ENCODE results near the gene POGZ.

The POGZ gene

GRCh38 chr1:151459331-151460046 lies at the start of gene POGZ:
Gene POGZ (minus strand): TSS chr1:151459494. CDS start chr1:151442204, 17,290 bp downstream.
- peak; percentile 96 for DNase-seq

- no peak for DNase-seq
These were observed 49.5 kb upstream of the POGZ start for GRCh38 chr1:151508833-151509232.

GRCh38 chr1:151504759-151505158 lies 45.5 kb upstream of the POGZ start:
- DNase-seq: no peak

GRCh38 chr1:151504252-151504651 lies 45.0 kb upstream of the POGZ start:
- DNase-seq: no peak

- DNase-seq: no peak
These were observed 43.8 kb upstream of the POGZ start for GRCh38 chr1:151502859-151503780.

- DNase-seq: no peak
These were observed 42.9 kb upstream of the POGZ start for GRCh38 chr1:151502035-151502700.

- no peak for DNase-seq
These were observed 42.2 kb upstream of the POGZ start for GRCh38 chr1:151501474-151501873.

- no peak for DNase-seq
These were observed 40.6 kb upstream of the POGZ start for GRCh38 chr1:151499930-151500329.

GRCh38 chr1:151499365-151499764 lies 40.1 kb upstream of the POGZ start:
- DNase-seq: no peak

- no peak for DNase-seq
These were observed 36.0 kb upstream of the POGZ start for GRCh38 chr1:151495316-151495715.

- DNase-seq: peak; percentile 20
These were observed 35.5 kb upstream of the POGZ start for GRCh38 chr1:151494741-151495281.

GRCh38 chr1:151493042-151493441 lies 33.7 kb upstream of the POGZ start:
- DNase-seq: no peak

- DNase-seq: no peak
These were observed 32.8 kb upstream of the POGZ start for GRCh38 chr1:151492120-151492519.

- DNase-seq: no peak
These were observed 32.3 kb upstream of the POGZ start for GRCh38 chr1:151491641-151492040.

GRCh38 chr1:151486557-151486956 lies 27.3 kb upstream of the POGZ start:
- no peak for DNase-seq

- DNase-seq: no peak
These were observed 26.5 kb upstream of the POGZ start for GRCh38 chr1:151485685-151486255.

GRCh38 chr1:151482017-151482416 lies 22.7 kb upstream of the POGZ start:
- DNase-seq: no peak

- no peak for DNase-seq
These were observed 20.2 kb upstream of the POGZ start for GRCh38 chr1:151479462-151479861.

- no peak for DNase-seq
These were observed 19.6 kb upstream of the POGZ start for GRCh38 chr1:151478923-151479322.

- no peak for DNase-seq
These were observed 19.0 kb upstream of the POGZ start for GRCh38 chr1:151478140-151478812.

GRCh38 chr1:151477066-151477465 lies 17.8 kb upstream of the POGZ start:
- no peak for DNase-seq

GRCh38 chr1:151476083-151476482 lies 16.8 kb upstream of the POGZ start:
- no peak for DNase-seq

All from activated CD4-positive, alpha-beta T cell treated with anti-CD3 and anti-CD28 coated beads, Interleukin-2, Interleukin-6, amounts not matched to agents 100 ng/mL and 50 ng/mL, durations not matched to agents 16 hours and 8 hours (primary cell).